HepG2 (cell line): ENCODE data around the gene ABCB9. TPM values are rescaled to one million over a fixed set of nuclear protein-coding genes. Genes with fewer than 3 reads are reported as not detected.

ENCODE experiments used
- ATF6 ChIP-seq: sonication (generic); formaldehyde crosslinking; conservative IDR thresholded peaks from 2 replicates; pipeline ENCODE4 v1.4.0; 2020; ENCODE audit warnings: missing genetic modification reagents
- CBX2 ChIP-seq, 2 experiments: fragments of 200-600 bp in 1 of 2; sonication (generic); formaldehyde crosslinking in 1 of 2; IDR thresholded peaks; 2 replicates each; pipeline versions ENCODE4 v1.7.0 to v1.8.1; 2018 to 2022; ENCODE audit warnings: low read depth in 2 of 2, low read length in 1 of 2, mild to moderate bottlenecking in 1 of 2, missing genetic modification reagents in 1 of 2
- CEBPG ChIP-seq: IDR thresholded peaks from 2 replicates; pipeline ENCODE4 v1.6.1; 2016
- EEA1 ChIP-seq: sonication (generic); formaldehyde crosslinking; IDR thresholded peaks from 2 replicates; pipeline ENCODE4 v1.5.1; 2020; ENCODE audit warnings: mild to moderate bottlenecking, missing genetic modification reagents, borderline replicate concordance
- FOXJ3 ChIP-seq: sonication (generic); formaldehyde crosslinking; IDR thresholded peaks from 2 replicates; pipeline ENCODE4 v1.4.0; 2020; ENCODE audit warnings: missing genetic modification reagents, mild to moderate bottlenecking, borderline replicate concordance
- GPBP1L1 ChIP-seq: sonication (generic); formaldehyde crosslinking; IDR thresholded peaks from 2 replicates; pipeline ENCODE4 v1.5.0; 2020; ENCODE audit warnings: mild to moderate bottlenecking, missing genetic modification reagents
- HMG20B ChIP-seq: conservative IDR thresholded peaks from 2 replicates; pipeline ENCODE4 v1.6.1; 2016; ENCODE audit warnings: missing genetic modification reagents, missing compliant biosample characterization
- KDM3A ChIP-seq: IDR thresholded peaks from 2 replicates; pipeline ENCODE4 v1.6.1; 2018; ENCODE audit warnings: low read depth, missing compliant biosample characterization
- LRRFIP1 ChIP-seq: sonication (generic); formaldehyde crosslinking; conservative IDR thresholded peaks from 2 replicates; pipeline ENCODE4 v1.4.0; 2020; ENCODE audit warnings: missing genetic modification reagents
- MED1 ChIP-seq: sonication (generic); formaldehyde crosslinking; IDR thresholded peaks from 2 replicates; pipeline ENCODE4 v1.4.0; 2020; ENCODE audit warnings: missing genetic modification reagents
- MLLT10 ChIP-seq: sonication (generic); formaldehyde crosslinking; IDR thresholded peaks from 2 replicates; pipeline ENCODE4 v1.4.0; 2020; ENCODE audit warnings: missing genetic modification reagents
- MYNN ChIP-seq: sonication (generic); formaldehyde crosslinking; IDR thresholded peaks from 2 replicates; pipeline ENCODE4 v1.4.0; 2020; ENCODE audit warnings: mild to moderate bottlenecking, low read depth, missing genetic modification reagents
- NR2F1 ChIP-seq, 2 experiments: fragments of 450-650 bp in 1 of 2; formaldehyde crosslinking in 1 of 2; IDR thresholded peaks; 2 replicates each; pipeline versions ENCODE4 v1.5.0 to v1.6.1; 2016 to 2020; ENCODE audit warnings: mild to moderate bottlenecking in 1 of 2, missing compliant biosample characterization in 1 of 2, missing genetic modification reagents in 1 of 2, moderate library complexity in 1 of 2
- PTBP1 ChIP-seq: fragments of 200-400 bp; formaldehyde crosslinking; IDR thresholded peaks from 2 replicates; pipeline ENCODE4 v1.6.1; 2018; ENCODE audit warnings: low read length, low read depth; ENCODE audit not compliant: poor library complexity, severe bottlenecking
- SALL1 ChIP-seq: sonication (generic); formaldehyde crosslinking; IDR thresholded peaks from 2 replicates; pipeline ENCODE4 v1.8.0; 2022; ENCODE audit warnings: mild to moderate bottlenecking, missing genetic modification reagents
- SOX5 ChIP-seq: IDR thresholded peaks from 2 replicates; pipeline ENCODE4 v1.6.1; 2016; ENCODE audit warnings: borderline replicate concordance
- SYNCRIP ChIP-seq: fragments of 200-400 bp; formaldehyde crosslinking; IDR thresholded peaks from 2 replicates; pipeline ENCODE4 v1.6.1; 2018; ENCODE audit warnings: mild to moderate bottlenecking, low read depth, low read length; ENCODE audit not compliant: insufficient read depth
- THYN1 ChIP-seq: sonication (generic); formaldehyde crosslinking; IDR thresholded peaks from 2 replicates; pipeline ENCODE4 v1.8.1; 2023; ENCODE audit warnings: low read depth, mild to moderate bottlenecking, moderate library complexity, missing genetic modification reagents, borderline replicate concordance
- ZFY ChIP-seq: sonication (generic); formaldehyde crosslinking; IDR thresholded peaks from 2 replicates; pipeline ENCODE4 v1.4.0; 2020; ENCODE audit warnings: missing genetic modification reagents
- ZNF317 ChIP-seq: sonication (generic); formaldehyde crosslinking; IDR thresholded peaks from 2 replicates; pipeline ENCODE4 v1.5.0; 2020; ENCODE audit warnings: mild to moderate bottlenecking, missing genetic modification reagents
- ZNF367 ChIP-seq: sonication (generic); formaldehyde crosslinking; IDR thresholded peaks from 2 replicates; pipeline ENCODE4 v1.4.0; 2020; ENCODE audit warnings: missing genetic modification reagents, borderline replicate concordance
- ZNF546 ChIP-seq: sonication (generic); formaldehyde crosslinking; conservative IDR thresholded peaks from 2 replicates; pipeline ENCODE4 v1.8.1; 2023; ENCODE audit warnings: mild to moderate bottlenecking, missing genetic modification reagents
- ZNF614 ChIP-seq: IDR thresholded peaks from 2 replicates; pipeline ENCODE4 v1.6.1; 2018; ENCODE audit warnings: missing biosample characterization, missing genetic modification reagents, inconsistent platforms, borderline replicate concordance
- polyA plus RNA-seq, 8 experiments: library from polyadenylated mRNA; depleted of rRNA in 3 of 8; stranded (reverse) in 7 of 8; unstranded in 1 of 8; fragments of >200 nt; fragmentation: Illumina TruSeq in 4 of 8; extraction: Trizol in 4 of 8; gene quantifications; 2 replicates each; pipeline versions ENCODE4 v1.2.1 to v1.2.3, GENCODE V29; 2011 to 2016; ENCODE audit warnings: low read depth in 4 of 8, missing spikeins in 1 of 8, mixed read lengths in 1 of 8; ENCODE audit not compliant: insufficient read depth in 1 of 8
- total RNA-seq, 5 experiments: library from RNA; depleted of rRNA; stranded (reverse); fragments of >200 nt; fragmentation: Illumina TruSeq; extraction: Trizol; gene quantifications; 2 replicates each; pipeline ENCODE4 v1.2.3, GENCODE V29; 2016; ENCODE audit warnings: low read depth in 1 of 5

The ABCB9 gene
- total and polyA plus RNA-seq, 2 of the 13 experiments (the other 11 are each of a cell fraction or from before 2014, with no cell fraction given): 5.1 to 6.0 TPM

GRCh38 chr12:122984612-122985337 is 18.5 kb upstream of the ABCB9 start (continued):
- no peak for TF ChIP-seq GPBP1L1 (CRISPR knock-in tag)
- no peak for TF ChIP-seq LRRFIP1 (CRISPR knock-in tag)
- TF ChIP-seq ZFY (CRISPR knock-in tag): peak; percentile 79
- TF ChIP-seq ZNF614 (CRISPR knock-in tag): peak; percentile 89; the same call in 1 of the 2 replicates
- no peak for TF ChIP-seq THYN1
- TF ChIP-seq EEA1 (CRISPR knock-in tag): no peak
- no peak for TF ChIP-seq ZNF367 (CRISPR knock-in tag)
- TF ChIP-seq FOXJ3 (CRISPR knock-in tag): 0 out of 2 replicates have a peak, but pooled peaks have one; percentile 18
- no peak for TF ChIP-seq MLLT10 (CRISPR knock-in tag)
- no peak for TF ChIP-seq CBX2 (IDR thresholded peaks at IDR 0.05; ENCODE audit: low read depth, low read length)
- no peak for TF ChIP-seq CBX2 (CRISPR knock-in tag; IDR thresholded peaks at IDR 0.05; ENCODE audit: low read depth)
- TF ChIP-seq ZNF546 (CRISPR knock-in tag): no peak
- 0 out of 2 replicates have a peak, but pooled peaks have one; percentile 71 for TF ChIP-seq MYNN (CRISPR knock-in tag)
- peak; percentile 91 for TF ChIP-seq SALL1 (CRISPR knock-in tag)
- peak; percentile 51 for TF ChIP-seq CEBPG (CRISPR knock-in tag)
- TF ChIP-seq SOX5 (CRISPR knock-in tag): peak; percentile 74; the same call in 1 of the 2 replicates
- 0 out of 2 replicates have a peak, but pooled peaks have one; percentile 24 for TF ChIP-seq ZNF317 (CRISPR knock-in tag)
- no peak for TF ChIP-seq ATF6 (CRISPR knock-in tag)
- no peak; the same call in 1 of the 2 replicates for TF ChIP-seq KDM3A (CRISPR knock-in tag)
- TF ChIP-seq NR2F1 (CRISPR knock-in tag; IDR thresholded peaks at IDR 0.05): peak in 1 of 2 experiments; percentile 31; a peak in 1 of 4 replicates
- TF ChIP-seq MED1: peak; percentile 86
- TF ChIP-seq HMG20B (CRISPR knock-in tag): no peak
- TF ChIP-seq PTBP1: no peak
- TF ChIP-seq SYNCRIP: no peak
